SK-N-SH treated with all-trans-retinoic acid at 6 μM for 48 hours (cell line): ENCODE results near the gene ARHGAP25.

Experiments
- ATAC-seq: fragments of 200-7000 bp; cut with Tn5 transposase; 3 replicates; pipeline ENCODE4 v1.9.1; 2020; ENCODE audit warnings: mild to moderate bottlenecking, moderate library complexity
- ARNTL ChIP-seq: fragments of 450-650 bp; formaldehyde crosslinking; IDR thresholded peaks from 2 replicates; pipeline ENCODE4 v1.5.0; 2020; ENCODE audit warnings: low read depth, mild to moderate bottlenecking, moderate library complexity, borderline replicate concordance
- BACH2 ChIP-seq: fragments of 250-450 bp; sonication (Bioruptor Pico); IDR thresholded peaks from 2 replicates; pipeline ENCODE4 v1.9.0; 2021; ENCODE audit warnings: mild to moderate bottlenecking, borderline replicate concordance
- CREB5 ChIP-seq: fragments of 250-450 bp; sonication (Bioruptor Pico); IDR thresholded peaks from 2 replicates; pipeline ENCODE4 v1.5.1; 2020; ENCODE audit warnings: low read depth, mild to moderate bottlenecking, moderate library complexity
- CSDC2 ChIP-seq: fragments of 250-450 bp; sonication (Bioruptor Pico); IDR thresholded peaks from 2 replicates; pipeline ENCODE4 v1.5.0; 2020; ENCODE audit warnings: mild to moderate bottlenecking, moderate library complexity
- CSRNP3 ChIP-seq: fragments of 250-450 bp; sonication (Bioruptor Pico); IDR thresholded peaks from 2 replicates; pipeline ENCODE4 v1.5.1; 2021; ENCODE audit warnings: mild to moderate bottlenecking, moderate library complexity
- ESRRG ChIP-seq: fragments of 250-450 bp; sonication (Bioruptor Pico); IDR thresholded peaks from 2 replicates; pipeline ENCODE4 v1.6.1; 2021; ENCODE audit warnings: mild to moderate bottlenecking
- GLIS3 ChIP-seq: fragments of 250-450 bp; sonication (Bioruptor Pico); IDR thresholded peaks from 2 replicates; pipeline ENCODE4 v1.5.0; 2020; ENCODE audit warnings: mild to moderate bottlenecking, moderate library complexity
- ISL1 ChIP-seq: fragments of 250-450 bp; sonication (Bioruptor Pico); IDR thresholded peaks from 2 replicates; pipeline ENCODE4 v2.1.2; 2022; ENCODE audit warnings: mild to moderate bottlenecking, moderate library complexity
- OSR1 ChIP-seq: fragments of 250-450 bp; sonication (Bioruptor Pico); IDR thresholded peaks from 2 replicates; pipeline ENCODE4 v1.8.0; 2022; ENCODE audit warnings: moderate library complexity, mild to moderate bottlenecking, inconsistent platforms
- PATZ1 ChIP-seq: fragments of 250-450 bp; sonication (Bioruptor Pico); IDR thresholded peaks from 2 replicates; pipeline ENCODE4 v1.8.0; 2020; ENCODE audit warnings: mild to moderate bottlenecking, moderate library complexity, borderline replicate concordance
- POU6F1 ChIP-seq: fragments of 250-450 bp; sonication (Bioruptor Pico); IDR thresholded peaks from 2 replicates; pipeline ENCODE4 v1.8.0; 2021; ENCODE audit warnings: low read depth, mild to moderate bottlenecking, moderate library complexity, borderline replicate concordance
- PPARA ChIP-seq: fragments of 250-450 bp; sonication (Bioruptor Pico); IDR thresholded peaks from 2 replicates; pipeline ENCODE4 v1.5.0; 2020; ENCODE audit warnings: mild to moderate bottlenecking, borderline replicate concordance
- RARB ChIP-seq: fragments of 250-450 bp; sonication (Bioruptor Pico); IDR thresholded peaks from 2 replicates; pipeline ENCODE4 v1.8.0; 2021; ENCODE audit warnings: mild to moderate bottlenecking, moderate library complexity
- SNAI2 ChIP-seq: fragments of 250-450 bp; sonication (Bioruptor Pico); IDR thresholded peaks from 2 replicates; pipeline ENCODE4 v1.5.0; 2020; ENCODE audit warnings: mild to moderate bottlenecking, moderate library complexity
- TCF4 ChIP-seq: fragments of 250-450 bp; sonication (Bioruptor Pico); IDR thresholded peaks from 2 replicates; pipeline ENCODE4 v1.8.0; 2021; ENCODE audit warnings: mild to moderate bottlenecking, moderate library complexity, borderline replicate concordance
- TOX ChIP-seq: fragments of 250-450 bp; sonication (Bioruptor Pico); IDR thresholded peaks from 2 replicates; pipeline ENCODE4 v1.8.0; 2021; ENCODE audit warnings: mild to moderate bottlenecking, moderate library complexity, borderline replicate concordance
- ZC3H10 ChIP-seq: fragments of 250-450 bp; sonication (Bioruptor Pico); IDR thresholded peaks from 2 replicates; pipeline ENCODE4 v1.5.1; 2021; ENCODE audit warnings: mild to moderate bottlenecking, moderate library complexity
- ZFP30 ChIP-seq: fragments of 450-650 bp; formaldehyde crosslinking; IDR thresholded peaks from 2 replicates; pipeline ENCODE4 v1.5.0; 2022; ENCODE audit warnings: mild to moderate bottlenecking, moderate library complexity
- ZNF565 ChIP-seq: fragments of 450-650 bp; formaldehyde crosslinking; conservative IDR thresholded peaks from 2 replicates; pipeline ENCODE4 v1.5.0; 2020; ENCODE audit warnings: low read depth, mild to moderate bottlenecking, moderate library complexity
- ZNF70 ChIP-seq: fragments of 450-650 bp; formaldehyde crosslinking; IDR thresholded peaks from 2 replicates; pipeline ENCODE4 v1.5.0; 2020; ENCODE audit warnings: mild to moderate bottlenecking, moderate library complexity
- ZNF8 ChIP-seq: fragments of 450-650 bp; formaldehyde crosslinking; IDR thresholded peaks from 2 replicates; pipeline ENCODE4 v1.5.0; 2020; ENCODE audit warnings: mild to moderate bottlenecking, moderate library complexity

ARHGAP25 gene

GRCh38 chr2:68726608-68727367, 7.8 kb upstream of the ARHGAP25 start:
- TF ChIP-seq SNAI2 (CRISPR knock-in tag) (no peak), ISL1 (CRISPR knock-in tag) (no peak), CREB5 (CRISPR knock-in tag) (no peak), ZFP30 (CRISPR knock-in tag) (no peak), PATZ1 (CRISPR knock-in tag) (no peak), RARB (CRISPR knock-in tag) (no peak)
- TF ChIP-seq, all 23 proteins: peak for 0
- no peak for ATAC-seq

- no peak for ATAC-seq
- no peak for TF ChIP-seq OSR1 (CRISPR knock-in tag)
- no peak for TF ChIP-seq POU6F1 (CRISPR knock-in tag)
- no peak for TF ChIP-seq RARB (CRISPR knock-in tag)
- TF ChIP-seq ESRRG (CRISPR knock-in tag), result no peak
- TF ChIP-seq ZNF565, result no peak
- no peak for TF ChIP-seq ZC3H10 (CRISPR knock-in tag)
- no peak for TF ChIP-seq ZNF70 (CRISPR knock-in tag)
- no peak for TF ChIP-seq PPARA (CRISPR knock-in tag)
- no peak for TF ChIP-seq CREB5 (CRISPR knock-in tag)
- TF ChIP-seq BACH2 (CRISPR knock-in tag), result no peak
- TF ChIP-seq ZFP30 (CRISPR knock-in tag), result no peak
- TF ChIP-seq, all 23 proteins: peak for 0
These were observed 6.8 kb upstream of the ARHGAP25 start for GRCh38 chr2:68727683-68728375.

- ATAC-seq, result no peak
- TF ChIP-seq ARNTL, result no peak
- TF ChIP-seq CSDC2, result no peak
- no peak for TF ChIP-seq GLIS3 (CRISPR knock-in tag)
- no peak for TF ChIP-seq ESRRG (CRISPR knock-in tag)
- TF ChIP-seq BACH2 (CRISPR knock-in tag), result no peak
- TF ChIP-seq ZC3H10 (CRISPR knock-in tag), result no peak
- no peak for TF ChIP-seq ZNF8
- TF ChIP-seq PPARA (CRISPR knock-in tag), result no peak
- no peak for TF ChIP-seq CSRNP3 (CRISPR knock-in tag)
- TF ChIP-seq PATZ1 (CRISPR knock-in tag), result no peak
- no peak for TF ChIP-seq OSR1 (CRISPR knock-in tag)
- TF ChIP-seq ZNF565, result no peak
- TF ChIP-seq POU6F1 (CRISPR knock-in tag), result no peak
- no peak for TF ChIP-seq TOX
- no peak for TF ChIP-seq TCF4 (CRISPR knock-in tag)
- TF ChIP-seq ISL1 (CRISPR knock-in tag), result no peak
These were observed 3.8 kb upstream of the ARHGAP25 start for GRCh38 chr2:68730828-68731227.
